Trophoblast cell (in vitro differentiated cells and primary cell): ENCODE measurements around the gene SLC35B2.

Experiments
- DNase-seq, 2 donors: peaks; one replicate each; pipeline ENCODE4 v3.0.0-alpha.2; 2016
- H2AFZ ChIP-seq: 2 replicates; pipeline ENCODE4 v1.6.1; 2013; ENCODE audit warnings: low read length, moderate library complexity, mild to moderate bottlenecking; ENCODE audit not compliant: insufficient read depth, poor library complexity
- H2AK5ac ChIP-seq: 2 replicates; pipeline ENCODE4 v1.6.1; 2013; ENCODE audit warnings: mild to moderate bottlenecking, low read length
- H2BK120ac ChIP-seq: 2 replicates; pipeline ENCODE4 v1.6.1; 2013; ENCODE audit warnings: low read length, mild to moderate bottlenecking, moderate library complexity; ENCODE audit not compliant: insufficient read depth, poor library complexity
- H2BK12ac ChIP-seq: 2 replicates; pipeline ENCODE4 v1.6.1; 2013; ENCODE audit warnings: mild to moderate bottlenecking, low read length, moderate library complexity
- H2BK5ac ChIP-seq: 2 replicates; pipeline ENCODE4 v1.6.1; 2013; ENCODE audit warnings: low read length, low read depth, moderate library complexity, mild to moderate bottlenecking; ENCODE audit not compliant: poor library complexity
- H3K14ac ChIP-seq: 2 replicates; pipeline ENCODE4 v1.6.1; 2013; ENCODE audit warnings: mild to moderate bottlenecking, low read length
- H3K18ac ChIP-seq: 2 replicates; pipeline ENCODE4 v1.6.1; 2013; ENCODE audit warnings: mild to moderate bottlenecking, low read length
- H3K23ac ChIP-seq: 2 replicates; pipeline ENCODE4 v1.6.1; 2013; ENCODE audit warnings: low read length
- H3K27ac ChIP-seq: 2 replicates; pipeline ENCODE4 v1.5.1; 2013; ENCODE audit warnings: low read depth, mild to moderate bottlenecking, inconsistent platforms, low read length, moderate library complexity
- H3K27me3 ChIP-seq: 2 replicates; pipeline ENCODE4 v1.6.1; 2013; ENCODE audit warnings: inconsistent platforms, mild to moderate bottlenecking, low read length, moderate library complexity; ENCODE audit not compliant: insufficient read depth
- H3K36me3 ChIP-seq, 2 experiments: 1 replicate in 1 of 2; 2 replicates in 1 of 2; pipeline ENCODE4 v1.6.1; 2013; ENCODE audit warnings: low read length in 2 of 2, mild to moderate bottlenecking in 2 of 2, moderate library complexity in 1 of 2; ENCODE audit not compliant: insufficient read depth in 2 of 2, control insufficient read depth in 1 of 2
- H3K4ac ChIP-seq: 2 replicates; pipeline ENCODE4 v1.6.1; 2013; ENCODE audit warnings: low read depth, mild to moderate bottlenecking, low read length, moderate library complexity
- H3K4me1 ChIP-seq, 2 experiments: 1 replicate in 1 of 2; 2 replicates in 1 of 2; pipeline ENCODE4 v1.6.1; 2013; ENCODE audit warnings: low read length in 2 of 2, mild to moderate bottlenecking in 2 of 2, moderate library complexity in 1 of 2; ENCODE audit not compliant: insufficient read depth in 2 of 2, control insufficient read depth in 1 of 2
- H3K4me2 ChIP-seq: 2 replicates; pipeline ENCODE4 v1.6.1; 2013; ENCODE audit warnings: inconsistent platforms, mild to moderate bottlenecking, low read length, moderate library complexity
- H3K4me3 ChIP-seq: 2 replicates; pipeline ENCODE4 v1.5.1; 2013; ENCODE audit warnings: mild to moderate bottlenecking, low read depth, low read length, inconsistent platforms
- H3K79me1 ChIP-seq: one replicate; pipeline ENCODE4 v1.6.1; 2013; ENCODE audit warnings: low read length
- H3K79me2 ChIP-seq: 2 replicates; pipeline ENCODE4 v1.6.1; 2013; ENCODE audit warnings: low read length, mild to moderate bottlenecking; ENCODE audit not compliant: control insufficient read depth, insufficient read depth, poor library complexity
- H3K9ac ChIP-seq: 2 replicates; pipeline ENCODE4 v1.6.1; 2013; ENCODE audit warnings: mild to moderate bottlenecking, low read length
- H3K9me3 ChIP-seq: 2 replicates; pipeline ENCODE4 v1.6.1; 2013; ENCODE audit warnings: low read depth, mild to moderate bottlenecking, control low read depth, inconsistent platforms, low read length; ENCODE audit not compliant: insufficient read depth
- H4K12ac ChIP-seq: 2 replicates; pipeline ENCODE4 v1.6.1; 2013; ENCODE audit warnings: low read depth, mild to moderate bottlenecking, low read length, moderate library complexity
- H4K8ac ChIP-seq: 2 replicates; pipeline ENCODE4 v1.6.1; 2013; ENCODE audit warnings: low read depth, mild to moderate bottlenecking, low read length, moderate library complexity
- H4K91ac ChIP-seq: one replicate; pipeline ENCODE4 v1.6.1; 2013; ENCODE audit warnings: low read depth, mild to moderate bottlenecking, low read length, moderate library complexity
- WGBS: extraction: QIAGEN DNeasy Blood & Tissue Kit; methylation state at CpG from one replicate; pipeline ENCODE4 v1.1.7; 2013; ENCODE audit warnings: missing lambda C conversion rate; ENCODE audit not compliant: insufficient read length, insufficient coverage; ENCODE audit errors: extremely low coverage; 5-methylcytosine and 5-hydroxymethylcytosine counted together

The SLC35B2 gene

DNA sequence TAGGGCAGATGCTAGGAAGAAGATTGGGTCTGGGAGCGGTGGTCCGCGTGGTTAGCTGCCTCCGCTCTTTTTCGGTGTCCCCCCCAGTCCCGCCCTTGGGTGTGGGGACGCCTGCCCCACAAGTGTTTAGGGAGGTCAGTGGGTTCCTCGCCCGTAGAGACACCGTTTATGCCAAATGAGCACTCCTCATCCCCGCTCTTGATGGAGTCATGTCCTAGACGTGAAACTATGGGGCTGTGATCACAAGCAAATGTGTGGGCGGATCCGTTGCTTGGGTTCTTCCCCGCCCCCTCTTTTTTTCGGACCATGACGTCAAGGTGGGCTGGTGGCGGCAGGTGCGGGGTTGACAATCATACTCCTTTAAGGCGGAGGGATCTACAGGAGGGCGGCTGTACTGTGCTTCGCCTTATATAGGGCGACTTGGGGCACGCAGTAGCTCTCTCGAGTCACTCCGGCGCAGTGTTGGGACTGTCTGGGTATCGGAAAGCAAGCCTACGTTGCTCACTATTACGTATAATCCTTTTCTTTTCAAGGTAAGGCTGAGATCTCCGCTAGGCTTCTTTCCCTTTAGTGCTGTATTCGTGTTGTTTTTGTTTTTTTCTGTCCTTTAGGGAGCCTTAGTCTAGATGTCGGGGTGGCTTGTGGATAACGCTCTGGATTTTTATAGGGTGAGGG is 10.5 kb downstream of the SLC35B2 start, which contains the start of gene HSP90AB1:
Gene HSP90AB1 (plus strand): TSS at position 439 of the 675 bp plus-strand sequence. CDS start 1,529 bp downstream, outside the sequence.
- peak within 1 kb of the TSS; percentile 57 for H4K12ac ChIP-seq

GRCh38 chr6:44245912-44246662 is 11.2 kb downstream of the SLC35B2 start:
- H3K18ac ChIP-seq, result peak overlapping the region; percentile 54
- peak overlapping the region; percentile 60 for H2BK5ac ChIP-seq
- peaks cover 16% of the 10 kb centered on the region for H3K79me1 ChIP-seq
- H3K36me3 ChIP-seq, result peaks cover 10 to 25% of the 10 kb centered on the region in 2 experiments
- H2AFZ ChIP-seq, result peak overlapping the region; percentile 61
- H2BK12ac ChIP-seq, result peak overlapping the region; percentile 7
- H3K4me3 ChIP-seq, result peak overlapping the region; percentile 81
- H4K8ac ChIP-seq, result peak overlapping the region; percentile 82
- peak overlapping the region; percentile 65 for H3K27ac ChIP-seq
- peak overlapping the region; percentile 57 for H4K12ac ChIP-seq
- H3K27me3 ChIP-seq, result no peaks in the 10 kb centered on the region
- DNase-seq, result peak; percentile 90 to 96
- peaks cover 2 to 10% of the 10 kb centered on the region in 2 experiments for H3K4me1 ChIP-seq
- H3K4ac ChIP-seq, result peak overlapping the region; percentile 46
- no peak overlapping the region for H3K23ac ChIP-seq
- peak overlapping the region; percentile 78 for H2BK120ac ChIP-seq
- peak overlapping the region; percentile 62 for H3K14ac ChIP-seq
- peak overlapping the region; percentile 62 for H3K9ac ChIP-seq
- H4K91ac ChIP-seq, result peak overlapping the region; percentile 78
- peaks cover 21% of the 10 kb centered on the region for H3K79me2 ChIP-seq
- peaks cover 1% of the 10 kb centered on the region for H3K9me3 ChIP-seq
- H2AK5ac ChIP-seq, result peak overlapping the region; percentile 16
- H3K4me2 ChIP-seq, result peak overlapping the region; percentile 86
- WGBS, result no CpG with 5 or more reads among the region's 62 CpGs

More for the DNA sequence above, 10.5 kb downstream of the SLC35B2 start, which contains the start of gene HSP90AB1:
- WGBS, result no CpG with 5 or more reads among the region's 34 CpGs
- H3K4me3 ChIP-seq, result peak within 1 kb of the TSS; percentile 88
- peak within 1 kb of the TSS; percentile 100 for H3K4ac ChIP-seq
- peak within 1 kb of the TSS; percentile 7 for H2BK12ac ChIP-seq
- peak within 1 kb of the TSS; percentile 95 for H3K9ac ChIP-seq
- peak within 1 kb of the TSS; percentile 60 for H2BK5ac ChIP-seq
- peaks cover 16% of the 10 kb centered on the region for H3K79me1 ChIP-seq
- H3K18ac ChIP-seq, result peak within 1 kb of the TSS; percentile 71
- peak; percentile 98 for DNase-seq
- peak within 1 kb of the TSS; percentile 61 for H2AFZ ChIP-seq
- H2BK120ac ChIP-seq, result peak within 1 kb of the TSS; percentile 78
- H3K36me3 ChIP-seq, result peaks cover 13 to 31% of the 10 kb centered on the region in 2 experiments
- H3K9me3 ChIP-seq, result peaks cover 1% of the 10 kb centered on the region
- H3K23ac ChIP-seq, result no peak within 1 kb of the TSS
- peaks cover 2 to 10% of the 10 kb centered on the region in 2 experiments for H3K4me1 ChIP-seq
- peak within 1 kb of the TSS; percentile 88 for H4K91ac ChIP-seq
- H3K14ac ChIP-seq, result peak within 1 kb of the TSS; percentile 94
- peak within 1 kb of the TSS; percentile 86 for H3K4me2 ChIP-seq
- peak within 1 kb of the TSS; percentile 84 for H4K8ac ChIP-seq
- H2AK5ac ChIP-seq, result peak within 1 kb of the TSS; percentile 70
- H3K27me3 ChIP-seq, result no peaks in the 10 kb centered on the region
- H3K27ac ChIP-seq, result peak within 1 kb of the TSS; percentile 82
- H3K79me2 ChIP-seq, result peaks cover 21% of the 10 kb centered on the region

DNA sequence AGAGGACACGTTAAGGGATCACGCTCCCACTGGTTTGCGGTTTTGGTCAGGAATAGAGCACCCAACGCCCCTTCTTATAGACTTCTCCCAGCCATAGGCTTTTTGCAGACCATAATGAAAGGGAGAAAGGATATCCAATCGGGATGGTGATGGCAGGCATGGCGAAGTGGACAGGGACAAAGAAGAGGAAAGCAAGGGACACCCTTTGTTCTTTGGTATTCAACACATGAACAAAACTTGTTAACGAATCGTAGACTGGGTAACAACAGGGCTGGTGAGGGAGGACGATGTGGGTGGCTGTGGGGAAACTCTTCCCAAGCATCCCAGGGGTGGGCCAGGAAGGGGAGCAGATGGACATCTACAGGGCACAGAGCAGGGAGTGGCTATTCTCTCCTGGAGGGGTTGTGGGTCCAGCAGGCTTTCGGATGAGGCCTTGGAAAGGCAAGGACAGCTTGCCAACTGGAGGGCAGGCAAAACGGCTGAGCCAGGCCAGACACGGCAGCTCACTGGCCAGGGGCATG is 11.9 kb downstream of the SLC35B2 start:
- no peak for DNase-seq
- Histone ChIP-seq H4K12ac (peak overlapping the region; percentile 57), H3K4ac (no peak overlapping the region), H3K9ac (no peak overlapping the region), H3K18ac (peak overlapping the region; percentile 54), H2AFZ (no peak overlapping the region), H3K79me1 (peaks cover 16% of the 10 kb centered on the region), H2AK5ac (peak overlapping the region; percentile 16), H4K91ac (peak overlapping the region; percentile 31), H3K36me3 (peaks cover 10 to 19% of the 10 kb centered on the region in 2 experiments), H2BK5ac (no peak overlapping the region), H3K14ac (peak overlapping the region; percentile 16), H3K4me2 (peak overlapping the region; percentile 86), H3K4me3 (peak overlapping the region; percentile 60), H2BK12ac (peak overlapping the region; percentile 12), H4K8ac (peak overlapping the region; percentile 72), H3K23ac (no peak overlapping the region), H3K9me3 (peaks cover 1% of the 10 kb centered on the region), H3K27ac (no peak overlapping the region), H3K79me2 (peaks cover 21% of the 10 kb centered on the region), H3K4me1 (peaks cover 2 to 10% of the 10 kb centered on the region in 2 experiments), H3K27me3 (no peaks in the 10 kb centered on the region), H2BK120ac (peak overlapping the region; percentile 19)
- no CpG with 5 or more reads among the region's 12 CpGs for WGBS

- H3K4ac ChIP-seq, result no peak overlapping the region
- H3K79me2 ChIP-seq, result peaks cover 16% of the 10 kb centered on the region
- no peak overlapping the region for H3K23ac ChIP-seq
- H4K12ac ChIP-seq, result no peak overlapping the region
- no peaks in the 10 kb centered on the region for H3K27me3 ChIP-seq
- no peak overlapping the region for H2AK5ac ChIP-seq
- H3K4me1 ChIP-seq, result peaks cover 2 to 5% of the 10 kb centered on the region in 2 experiments
- H4K91ac ChIP-seq, result no peak overlapping the region
- H3K18ac ChIP-seq, result no peak overlapping the region
- peaks cover 4% of the 10 kb centered on the region for H3K9me3 ChIP-seq
- H2BK5ac ChIP-seq, result no peak overlapping the region
- H3K14ac ChIP-seq, result no peak overlapping the region
- H4K8ac ChIP-seq, result no peak overlapping the region
- peaks cover 0 to 2% of the 10 kb centered on the region in 2 experiments for H3K36me3 ChIP-seq
- no peak for DNase-seq
- no CpG with 5 or more reads among the region's 7 CpGs for WGBS
- no peak overlapping the region for H2BK120ac ChIP-seq
- no peak overlapping the region for H3K4me3 ChIP-seq
- no peak overlapping the region for H3K9ac ChIP-seq
- no peak overlapping the region for H3K4me2 ChIP-seq
- no peak overlapping the region for H2AFZ ChIP-seq
- no peak overlapping the region for H2BK12ac ChIP-seq
- peaks cover 16% of the 10 kb centered on the region for H3K79me1 ChIP-seq
- no peak overlapping the region for H3K27ac ChIP-seq
These were observed 14.0 kb downstream of the SLC35B2 start for GRCh38 chr6:44243345-44243744.
